Cortex of kidney (tissue), 1 donor: ENCODE results near the gene FBXO5.

Experiments
- DNase-seq: peaks from one replicate; lab custom pipeline; 2025; lab: John Stamatoyannopoulos, UW

FBXO5 gene

GRCh38 chr6:152950240-152950639, 32.6 kb downstream of the FBXO5 start:
- no peak for DNase-seq

- no peak for DNase-seq
These were observed 34.6 kb downstream of the FBXO5 start for GRCh38 chr6:152948150-152948768.

- DNase-seq: no peak
These were observed 35.8 kb downstream of the FBXO5 start for GRCh38 chr6:152946995-152947394.

GRCh38 chr6:152946484-152946883, 36.4 kb downstream of the FBXO5 start:
- DNase-seq: no peak

- no peak for DNase-seq
These were observed 39.5 kb downstream of the FBXO5 start for GRCh38 chr6:152943260-152943897.

GRCh38 chr6:152942319-152942869, 40.4 kb downstream of the FBXO5 start:
- DNase-seq: no peak

- DNase-seq: no peak
These were observed 41.1 kb downstream of the FBXO5 start for GRCh38 chr6:152941746-152942145.

- no peak for DNase-seq
These were observed 50.0 kb downstream of the FBXO5 start for GRCh38 chr6:152932865-152933264.

- no peak for DNase-seq
These were observed 60.1 kb downstream of the FBXO5 start for GRCh38 chr6:152922706-152923105.
